Hypothalamus (tissue), 51 donors: ENCODE measurements around the gene GPHA2.
A peak's percentile ranks its signal among the peaks of the same experiment; 100 is the strongest.

Experiments
- DNase-seq, 51 donors: peaks; one replicate each; lab custom pipeline; 2025; lab: John Stamatoyannopoulos, UW

The GPHA2 gene

DNA sequence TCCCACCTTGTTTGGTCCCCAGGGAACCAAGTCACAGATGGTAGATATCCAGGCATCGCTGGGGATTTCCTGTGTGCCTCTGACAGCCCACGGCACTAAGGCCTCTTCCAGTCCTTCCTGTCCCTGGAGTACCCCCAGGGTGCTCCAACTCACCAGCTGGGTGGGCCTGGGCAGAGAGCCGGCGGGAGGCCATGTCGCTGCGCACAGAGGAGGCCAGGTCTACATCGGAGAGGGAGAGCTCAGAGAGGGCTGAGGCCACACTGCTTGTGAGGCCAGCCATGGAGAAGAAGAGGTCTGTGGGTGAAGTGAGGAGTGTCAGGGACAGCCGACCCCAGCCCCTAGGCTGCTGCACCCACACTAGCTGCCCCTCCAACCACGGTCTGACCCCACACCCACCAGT lies 24.0 kb downstream of the GPHA2 start:
- DNase-seq = no peak

DNA sequence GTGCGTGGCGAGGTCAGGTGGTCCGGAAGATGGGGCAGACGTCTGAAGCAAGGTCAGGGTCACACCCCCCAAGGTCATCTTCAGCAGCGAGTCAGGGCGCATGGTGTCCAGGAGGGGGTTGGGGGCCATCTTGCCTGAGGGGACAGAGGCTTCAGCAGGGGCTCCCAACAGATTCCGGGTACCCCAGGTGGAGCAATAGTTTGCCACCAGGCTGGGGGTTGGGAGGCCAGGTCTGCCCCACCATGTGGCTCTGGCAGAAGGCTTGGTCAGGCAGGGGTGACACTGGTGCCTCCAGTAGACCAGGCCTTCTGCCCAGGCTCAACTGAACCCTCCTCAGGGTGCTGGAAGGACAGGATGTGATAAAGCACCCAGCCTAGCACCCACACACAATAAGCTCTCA lies 24.6 kb downstream of the GPHA2 start:
- DNase-seq = no peak

DNA sequence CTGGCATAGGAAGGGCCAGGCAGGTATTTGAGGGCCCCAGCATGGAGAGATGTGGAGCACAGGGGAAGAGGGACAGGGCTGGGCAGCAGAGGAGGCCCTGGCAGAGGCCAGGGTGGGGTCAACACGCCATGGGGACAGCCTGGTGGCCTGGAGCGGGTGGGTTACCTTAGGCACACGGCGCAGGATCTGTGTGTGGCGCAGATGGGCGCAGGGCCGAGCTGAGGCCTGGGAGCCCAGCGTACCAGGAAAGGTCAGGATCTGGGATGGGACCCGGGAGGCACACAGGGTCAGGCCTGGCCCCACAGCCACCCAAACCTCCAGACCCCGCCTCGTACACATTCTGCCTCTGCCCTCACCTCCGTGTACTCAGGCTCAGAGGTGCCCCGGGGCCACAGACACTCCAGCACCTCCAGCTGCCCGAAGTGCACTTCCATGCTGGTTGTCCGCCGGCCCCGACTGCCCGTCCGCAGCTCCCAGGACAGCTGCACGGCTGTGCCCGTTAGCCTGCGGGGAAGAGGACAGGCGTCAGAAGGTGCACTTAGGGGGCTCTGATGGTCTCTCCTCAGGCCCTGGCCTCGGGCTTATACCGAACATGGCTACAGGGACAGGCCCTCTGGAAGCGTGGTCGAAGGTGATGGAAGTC lies 25.1 kb downstream of the GPHA2 start:
- DNase-seq = no peak

DNA sequence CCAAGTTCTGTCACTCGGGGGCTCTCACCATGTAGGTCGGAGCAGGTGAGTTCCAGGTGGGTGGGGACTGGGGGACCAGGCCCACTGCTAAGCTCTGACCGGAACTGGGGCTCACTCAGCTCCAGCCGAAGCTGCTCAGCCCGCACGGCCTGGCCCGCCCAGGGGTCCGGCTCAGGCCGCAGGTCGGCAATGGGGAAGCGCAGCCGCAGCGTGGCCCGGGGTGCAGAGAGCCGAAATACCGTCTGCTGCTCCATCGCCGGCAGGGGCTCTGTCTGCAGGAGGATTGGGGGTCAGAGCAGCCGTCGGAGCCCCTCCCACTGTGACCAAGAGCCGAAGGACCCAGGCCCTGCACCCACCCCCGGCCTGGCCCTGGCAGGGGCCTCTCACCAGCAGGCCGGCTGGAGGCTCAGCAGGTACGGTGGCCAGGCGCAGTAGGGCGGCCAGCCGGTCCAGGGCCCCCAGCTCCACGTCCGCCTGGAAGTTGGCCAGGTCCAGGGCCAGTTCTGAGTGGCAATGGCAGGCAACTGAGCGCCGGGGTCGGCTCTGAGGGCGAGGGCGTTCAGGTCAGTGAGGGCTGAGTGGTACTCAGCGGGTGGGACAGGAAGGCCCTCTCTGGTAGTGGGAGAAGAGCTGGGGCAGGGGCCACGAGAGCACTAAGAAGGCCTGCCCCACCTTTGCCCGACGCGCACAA lies 25.9 kb downstream of the GPHA2 start:
- no peak for DNase-seq

DNA sequence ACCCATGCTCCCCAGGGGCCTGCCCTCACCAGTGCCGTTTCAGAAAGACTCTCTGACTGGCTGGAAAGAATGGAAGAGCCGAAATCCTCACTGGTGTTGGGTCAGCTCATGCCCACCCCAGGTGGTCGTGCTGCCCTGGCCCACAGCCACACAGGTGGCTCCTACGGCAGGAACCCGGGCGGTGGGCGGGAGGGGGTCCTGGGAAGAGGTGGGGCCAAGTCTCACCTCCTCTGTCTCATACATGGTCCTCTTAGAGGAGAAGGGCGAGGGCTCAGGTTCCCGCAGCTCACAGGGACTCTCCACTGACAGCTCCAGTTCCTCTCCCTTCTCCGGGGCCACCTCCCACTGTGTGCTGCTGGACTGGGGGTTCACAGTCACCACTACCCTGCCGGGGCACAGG lies 26.9 kb downstream of the GPHA2 start:
- DNase-seq = no peak

DNA sequence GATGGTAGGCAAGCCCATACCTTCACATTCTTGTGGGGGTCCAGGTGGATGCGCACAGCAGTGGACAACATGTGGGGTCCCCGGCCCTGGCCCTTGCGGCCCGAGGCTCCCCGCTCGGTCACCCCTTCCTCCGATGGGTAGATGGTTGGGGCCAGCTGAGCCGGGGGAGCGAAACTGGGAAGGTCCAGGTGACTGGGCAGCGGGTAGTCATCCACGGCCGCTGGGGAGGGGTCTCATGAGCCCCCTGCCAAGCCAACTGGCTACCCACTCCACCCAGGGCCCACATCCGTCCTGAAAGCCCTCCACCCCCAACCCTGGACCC lies 29.4 kb downstream of the GPHA2 start:
- no peak for DNase-seq

DNA sequence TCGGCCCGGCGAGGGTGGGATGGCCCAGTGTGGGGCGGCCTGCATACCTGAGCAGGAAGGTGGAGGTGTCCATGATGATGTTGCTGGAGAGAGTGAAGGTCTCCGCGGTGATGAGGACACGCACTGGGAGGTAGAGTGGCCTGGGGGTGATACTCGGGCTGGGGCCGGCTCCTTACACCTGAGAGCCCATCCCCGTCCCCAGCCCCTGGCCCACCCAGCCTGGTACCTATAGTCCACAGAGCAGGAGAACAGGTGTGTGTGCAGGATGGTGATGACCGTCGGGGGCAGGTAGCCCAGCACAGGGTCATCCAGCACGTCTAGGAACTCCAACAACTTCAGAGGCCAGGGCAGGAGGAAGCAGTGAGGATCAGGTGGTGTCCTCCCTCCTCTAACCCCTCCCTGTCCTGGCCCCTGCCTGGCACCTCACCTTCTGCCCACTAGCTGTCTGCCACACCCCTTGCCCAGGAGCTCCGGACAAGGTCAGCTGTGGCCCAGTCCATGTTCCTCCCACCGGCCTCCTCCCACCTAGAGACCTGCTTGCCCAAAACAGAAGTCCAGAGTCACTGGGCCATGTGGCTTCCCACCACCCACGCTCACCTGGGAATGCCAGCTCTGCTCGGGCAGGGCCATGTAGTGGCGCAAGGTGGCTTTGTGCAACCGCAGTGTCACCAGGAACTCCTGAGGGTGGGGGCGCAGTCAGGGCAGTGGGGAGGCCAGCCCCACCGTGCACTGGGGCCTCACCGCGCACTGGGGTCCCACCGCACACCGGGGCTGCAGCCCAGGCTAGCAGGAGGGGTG lies 30.0 kb downstream of the GPHA2 start:
- DNase-seq = no peak

DNA sequence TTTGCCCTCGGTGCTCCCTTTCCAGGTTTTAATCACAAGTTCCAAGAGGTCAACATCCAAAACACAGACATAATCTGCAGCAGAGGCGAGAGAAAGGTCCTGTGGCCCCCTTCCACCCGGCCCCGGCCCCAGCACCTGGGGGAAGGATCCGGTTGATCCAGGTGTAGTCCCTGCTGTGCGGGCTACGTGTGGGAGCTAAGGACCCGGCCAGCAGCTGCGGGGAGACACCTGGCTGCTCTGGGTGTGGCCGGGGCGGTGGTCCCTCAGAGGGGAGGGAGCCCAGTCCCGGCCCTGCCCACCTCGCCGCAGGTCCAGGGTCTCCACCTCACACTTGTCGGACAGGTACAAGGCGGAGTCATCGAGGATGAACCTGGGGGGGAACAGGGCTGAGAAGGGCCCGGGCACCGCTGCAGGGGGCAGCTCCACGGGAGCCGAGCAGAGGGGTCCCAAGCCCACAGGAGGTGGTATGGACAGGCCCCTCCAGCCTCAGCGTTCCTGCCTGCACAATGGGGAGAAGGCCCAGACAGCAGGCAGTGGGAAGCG lies 32.3 kb downstream of the GPHA2 start:
- no peak for DNase-seq

DNA sequence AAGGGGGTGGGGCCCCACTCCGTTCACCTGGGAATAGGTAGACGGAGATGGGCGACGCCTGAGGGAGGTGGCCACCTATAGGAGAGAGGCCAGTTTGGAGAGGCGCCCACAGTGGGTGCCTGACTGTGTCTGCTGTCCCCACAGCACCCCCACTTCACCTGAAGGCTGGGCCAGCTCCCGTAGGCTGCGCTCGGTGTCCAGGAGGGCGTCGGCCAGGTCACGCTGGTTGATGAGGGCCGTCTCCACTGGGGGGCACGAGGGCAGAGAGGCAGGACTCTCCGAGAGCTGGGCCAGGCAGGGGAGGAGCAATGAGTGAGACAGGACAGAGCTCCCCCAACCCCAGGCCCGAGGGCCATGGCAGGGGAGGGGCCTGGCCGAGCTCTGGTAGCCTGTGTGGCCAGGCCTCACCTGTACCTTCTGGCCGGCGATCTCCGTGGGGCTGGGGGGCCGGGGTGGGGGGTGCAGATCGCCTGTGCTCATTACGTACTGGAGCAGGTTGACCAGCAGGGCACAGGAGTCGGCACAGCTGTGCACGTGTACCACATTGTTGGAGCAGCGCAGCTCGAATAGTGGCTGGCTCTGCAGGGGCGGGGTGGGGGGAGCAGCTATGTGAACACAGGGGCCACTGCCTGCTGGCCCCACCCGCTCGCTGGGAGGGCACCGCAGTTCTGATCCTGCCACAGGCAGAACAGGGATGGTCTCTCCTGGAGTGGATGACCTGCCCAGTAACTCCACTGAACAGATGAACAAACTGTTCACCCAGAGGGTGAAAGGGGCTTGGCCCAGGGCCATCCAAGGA lies 33.4 kb downstream of the GPHA2 start:
- no peak for DNase-seq

DNA sequence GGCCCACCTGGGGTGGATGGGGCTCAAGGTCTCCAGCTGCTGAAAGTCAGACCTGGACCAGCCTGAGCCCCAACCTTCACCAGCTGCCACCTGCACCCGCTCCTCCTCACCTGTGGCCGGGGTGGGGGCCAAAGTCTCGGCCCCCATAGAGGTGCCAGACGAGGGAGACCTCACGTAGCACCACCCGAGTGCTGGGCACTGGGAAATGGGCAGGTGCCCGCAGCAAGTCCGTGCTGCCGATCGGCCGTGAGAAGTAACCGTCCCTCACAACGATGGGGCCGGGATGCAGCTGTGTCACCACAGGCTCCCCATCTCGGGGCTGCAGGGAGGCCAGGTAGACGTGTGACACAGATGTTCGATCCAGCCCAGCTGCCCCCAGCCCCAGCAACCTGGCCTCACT lies 34.9 kb downstream of the GPHA2 start:
- DNase-seq = no peak

DNA sequence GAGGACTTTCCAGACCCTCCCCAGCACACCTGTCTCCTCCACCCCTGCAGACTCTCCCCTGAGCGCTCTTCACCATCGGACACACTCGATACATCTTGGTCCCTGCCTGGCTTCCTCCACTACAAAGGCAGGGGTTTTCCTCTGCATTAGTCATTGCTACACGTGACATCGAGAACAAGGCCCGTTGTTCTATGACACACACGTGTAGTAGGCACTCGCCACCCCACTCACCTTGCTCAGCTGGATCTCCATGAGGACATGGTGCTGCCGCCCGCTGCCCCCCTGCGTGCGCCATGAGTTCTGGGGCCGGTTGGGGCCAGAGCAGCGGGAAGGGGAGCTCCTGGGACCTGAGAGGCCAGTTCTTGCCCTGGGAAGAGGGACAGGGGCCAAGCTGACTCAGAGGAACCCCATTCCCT lies 35.4 kb downstream of the GPHA2 start:
- DNase-seq = peak in 3 of 51 donors; percentile 6 to 13 (median 8)

DNA sequence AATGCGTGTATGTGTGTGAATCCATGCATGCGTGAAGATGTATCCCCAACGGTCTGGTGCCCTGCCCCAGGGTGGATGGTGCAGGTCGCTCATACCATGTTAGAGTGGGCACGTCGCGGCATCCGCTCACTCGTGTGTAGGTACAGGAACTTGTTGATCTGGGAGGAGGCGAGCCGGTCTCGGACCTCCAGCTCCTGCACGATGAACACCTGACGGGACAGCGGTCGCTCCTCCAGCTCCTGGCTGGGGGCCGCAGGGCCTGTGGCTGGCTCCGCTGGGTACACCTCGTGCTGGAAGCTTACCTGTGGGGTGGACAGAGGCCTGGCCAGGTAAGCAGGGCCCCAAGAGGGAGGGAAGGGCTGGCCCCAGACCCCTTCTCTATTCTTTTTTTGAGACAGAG lies 37.2 kb downstream of the GPHA2 start:
- no peak for DNase-seq

DNA sequence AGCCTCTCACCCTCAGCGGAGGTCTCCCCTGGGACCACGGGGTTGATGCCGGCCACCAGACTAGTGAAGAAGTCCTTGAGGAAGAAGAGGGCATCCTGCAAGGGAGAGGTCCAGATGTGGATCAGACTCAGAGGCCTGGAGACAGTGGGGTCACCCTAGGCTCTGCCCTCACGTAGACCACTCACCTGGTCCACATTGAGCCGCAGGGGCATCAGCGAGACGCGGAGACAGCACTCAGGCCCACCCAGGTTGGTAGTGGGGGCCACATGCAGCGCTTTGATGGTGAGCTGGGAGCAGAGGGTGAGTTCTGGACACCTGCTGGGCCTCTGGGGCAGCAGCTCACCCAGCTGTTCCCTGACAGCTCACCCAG lies 37.6 kb downstream of the GPHA2 start:
- DNase-seq = no peak

DNA sequence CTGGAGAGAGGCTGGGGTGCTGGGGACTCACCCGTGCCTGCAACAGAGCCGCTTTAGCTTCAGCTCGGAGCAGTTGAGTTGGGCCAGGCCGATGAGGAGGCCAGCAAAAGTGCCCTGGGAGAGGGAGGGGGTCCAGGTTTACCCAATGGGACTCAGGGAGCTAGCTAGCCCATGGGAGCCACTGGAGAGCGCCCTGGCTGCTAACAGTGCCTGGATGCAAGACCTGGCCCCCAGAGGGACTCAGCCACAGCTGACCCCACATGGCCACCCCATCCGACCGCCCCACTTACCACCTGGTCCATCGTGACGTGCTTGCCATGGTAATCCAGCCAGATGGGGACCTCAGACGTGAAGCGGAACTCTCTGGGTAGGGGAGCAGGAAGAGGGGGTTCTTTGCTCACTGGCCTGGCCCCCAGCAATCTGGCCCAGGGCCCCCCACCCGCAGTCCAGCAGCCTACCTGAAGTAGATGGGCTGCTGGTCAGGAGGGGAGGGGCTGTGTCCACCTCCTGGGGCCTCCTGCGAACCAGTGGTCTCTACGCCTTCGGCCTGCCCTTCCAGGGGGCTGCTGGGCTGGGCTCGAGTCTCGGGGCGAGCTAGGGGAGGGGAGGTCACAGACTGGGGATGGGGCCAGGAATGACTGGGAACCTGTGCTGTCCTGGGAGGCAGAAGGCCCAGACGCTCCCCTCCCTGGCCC lies 38.2 kb downstream of the GPHA2 start:
- no peak for DNase-seq

DNA sequence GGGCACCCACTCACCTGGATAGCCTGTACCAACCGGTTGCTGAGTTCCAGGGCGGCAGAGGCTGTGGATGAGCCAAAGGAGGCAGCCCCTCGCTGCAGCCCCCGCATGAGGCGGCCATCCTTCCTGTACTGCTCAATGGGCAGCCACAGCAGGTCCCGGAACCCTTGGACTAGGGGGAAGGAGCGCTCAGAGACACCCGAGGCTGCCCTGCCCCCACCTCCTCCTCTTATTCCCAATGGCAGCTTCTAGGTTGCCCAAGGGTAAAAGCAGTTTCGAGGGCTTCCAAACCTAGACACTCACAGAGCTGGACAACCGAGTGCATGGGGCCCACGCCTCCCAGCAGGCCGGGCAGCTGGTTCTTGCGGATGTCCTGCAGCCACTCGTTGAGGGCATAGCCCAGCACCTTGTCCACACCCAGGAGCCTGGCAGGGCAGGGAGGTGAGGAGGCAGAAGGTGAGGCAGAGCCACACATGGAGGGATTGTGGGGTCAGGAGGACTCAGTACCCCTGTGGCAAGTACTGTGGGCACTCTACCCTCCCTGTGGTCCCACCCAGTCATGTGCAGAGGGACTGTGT lies 39.2 kb downstream of the GPHA2 start:
- DNase-seq = no peak

DNA sequence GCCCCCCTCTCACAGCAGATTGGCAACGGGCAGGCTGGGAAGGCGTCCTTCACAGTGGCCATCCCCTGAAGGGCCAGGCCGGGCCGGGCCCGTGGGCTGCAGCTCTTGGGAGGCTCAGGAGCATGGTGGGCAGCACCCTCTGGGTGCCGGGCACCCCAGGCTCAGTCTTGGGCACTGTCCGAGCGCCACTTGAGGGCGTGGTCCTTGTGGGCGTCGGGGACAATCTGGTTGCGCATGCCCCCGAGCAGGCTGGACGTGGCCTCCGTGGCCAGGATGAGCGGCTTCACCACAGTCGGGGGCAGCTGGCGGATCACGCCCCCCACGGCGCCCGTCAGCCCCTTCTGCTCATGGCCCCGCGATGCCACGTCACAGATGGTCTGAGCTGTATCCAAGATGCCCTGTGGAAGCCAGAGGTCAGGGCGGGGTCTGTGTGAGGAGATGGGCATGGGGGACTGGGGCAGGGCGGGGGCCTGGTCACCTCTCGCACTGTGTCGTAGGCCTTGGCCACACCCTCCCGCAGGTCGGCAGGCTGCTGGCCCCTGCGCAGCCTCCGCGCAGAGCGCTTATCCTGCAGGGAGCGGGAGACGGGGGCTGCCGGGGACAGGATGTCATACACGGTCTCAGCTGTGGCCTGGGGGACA lies 40.8 kb downstream of the GPHA2 start:
- no peak for DNase-seq

DNA sequence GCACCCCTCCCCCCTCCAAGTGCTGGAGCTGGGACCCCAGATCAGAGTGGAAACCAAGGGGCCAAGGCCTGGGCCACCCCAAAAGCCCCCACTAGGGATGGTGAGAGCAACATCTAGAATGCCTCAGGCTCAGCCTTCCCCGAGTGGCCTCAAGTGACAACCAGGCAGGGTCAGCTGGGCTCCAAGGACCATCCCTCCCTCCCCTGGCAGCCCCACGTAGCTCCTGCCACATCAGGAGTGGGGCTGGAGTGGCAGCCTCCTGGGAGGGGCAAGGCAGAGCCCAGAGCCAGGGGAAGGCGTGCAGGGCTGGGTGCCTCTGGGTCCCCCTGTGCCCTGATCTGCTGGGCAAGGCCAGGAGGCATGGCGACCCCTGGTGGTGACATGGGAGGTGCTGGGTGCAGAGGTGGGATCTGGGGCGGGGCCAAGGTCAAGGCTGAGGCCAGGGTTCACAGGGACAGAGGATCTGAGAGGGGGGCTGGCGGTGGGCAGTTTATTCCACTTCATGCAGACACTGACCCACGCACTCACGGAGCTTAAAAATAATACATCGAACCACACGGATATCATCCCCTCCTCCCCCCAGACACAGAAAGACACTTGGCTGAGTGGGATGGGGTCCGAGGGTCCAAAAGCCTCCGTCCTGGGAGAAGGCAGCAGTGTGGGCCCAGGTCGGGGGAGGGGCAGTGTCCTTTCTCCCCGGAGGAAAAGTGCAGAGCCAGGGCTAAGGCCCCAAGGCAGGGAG lies 41.5 kb downstream of the GPHA2 start:
- peak in 48 of 51 donors; percentile 8 to 82 (median 50) for DNase-seq

DNA sequence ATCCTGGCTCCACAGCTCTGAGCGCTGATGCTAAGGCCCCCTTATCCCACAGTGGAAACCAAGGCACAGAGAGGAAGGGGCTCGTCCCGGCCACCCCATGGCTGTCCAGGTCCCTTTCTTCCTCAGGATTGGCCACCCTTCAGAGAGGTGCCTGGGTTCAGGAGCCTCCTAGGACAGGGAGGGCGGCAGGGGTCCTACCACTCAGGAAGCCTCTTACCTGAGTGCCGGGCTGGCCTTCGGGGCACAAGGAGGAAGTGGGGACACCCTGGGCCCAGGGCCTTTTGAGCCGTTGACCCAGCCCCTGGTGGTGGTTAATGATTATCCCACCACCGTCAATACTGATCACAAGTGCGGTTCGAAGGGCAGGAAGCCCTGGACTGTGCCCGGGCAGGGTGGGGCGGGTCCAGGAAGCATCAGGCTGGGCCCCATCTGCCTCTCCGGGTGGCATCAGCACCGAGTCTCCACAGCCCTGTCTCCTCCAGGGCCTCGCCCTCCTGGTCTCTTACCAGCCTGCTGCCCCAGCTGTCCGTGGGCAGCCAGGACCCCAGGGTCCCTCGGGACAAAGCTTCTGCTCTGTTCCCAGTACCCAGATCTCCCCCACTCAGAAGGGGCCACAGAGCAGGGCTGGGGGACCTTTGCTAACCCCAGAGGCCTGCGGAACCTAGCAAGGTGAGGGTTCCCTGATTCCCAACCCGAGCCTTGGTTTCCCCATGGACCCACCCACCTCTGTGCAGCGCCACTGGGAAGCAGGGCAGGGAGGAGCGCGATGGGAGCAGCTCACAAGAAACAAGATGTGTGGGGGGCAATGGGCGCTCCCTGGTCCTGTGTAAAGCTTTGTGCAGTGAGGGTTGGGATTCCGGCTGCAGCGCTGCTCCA lies 42.3 kb downstream of the GPHA2 start:
- no peak for DNase-seq
